ENCODE measurements around the gene COA1.

Gene COA1

GRCh38 chr7:43590862-43591557 lies 138.3 kb downstream of the COA1 start:
- no peak for DNase-seq (ENCODE audit: low read depth)

- no peak for DNase-seq (ENCODE audit: low read depth)
Measured at GRCh38 chr7:43589728-43590127, 139.6 kb downstream of the COA1 start.
